Epithelial cell of proximal tubule (primary cell): ENCODE results near the gene DEPDC5. TPM values are rescaled to one million over a fixed set of nuclear protein-coding genes. Genes with fewer than 3 reads are reported as not detected.

Experiments used
- DNase-seq: peaks from one replicate; pipeline ENCODE4 v3.0.0-alpha.2; 2011; ENCODE audit warnings: low read depth
- H3K4me3 ChIP-seq: 2 replicates; pipeline ENCODE4 v1.5.1; 2011; ENCODE audit warnings: low read depth, mild to moderate bottlenecking, low read length
- CTCF ChIP-seq: conservative IDR thresholded peaks from 2 replicates; pipeline ENCODE4 v1.5.1; 2012; ENCODE audit warnings: low read depth, mild to moderate bottlenecking, low read length
- total RNA-seq: library from RNA; depleted of rRNA; stranded (reverse); fragments of >200 nt; gene quantifications from 2 replicates; pipeline ENCODE4 v1.2.3, GENCODE V29; 2015

DEPDC5 gene
- total RNA-seq, 1 donor from 2014 or later, result 5.4 TPM

- no peak overlapping the region for H3K4me3 ChIP-seq
- TF ChIP-seq CTCF, result no peak
- DNase-seq, result no peak
These were observed 115.9 kb downstream of the DEPDC5 start for GRCh38 chr22:31869739-31870138.

- no peak for DNase-seq
- no peak for TF ChIP-seq CTCF
- no peak overlapping the region for H3K4me3 ChIP-seq
These were observed 117.1 kb downstream of the DEPDC5 start for GRCh38 chr22:31870890-31871289.

- TF ChIP-seq CTCF, result no peak
- DNase-seq, result no peak
- H3K4me3 ChIP-seq, result no peak overlapping the region
These were observed 117.7 kb downstream of the DEPDC5 start for GRCh38 chr22:31871480-31871879.

GRCh38 chr22:31872209-31872608 lies 118.4 kb downstream of the DEPDC5 start:
- no peak for DNase-seq
- no peak overlapping the region for H3K4me3 ChIP-seq
- peak; percentile 31 for TF ChIP-seq CTCF

- H3K4me3 ChIP-seq, result no peak overlapping the region
- no peak for DNase-seq
- TF ChIP-seq CTCF, result no peak
These were observed 121.0 kb downstream of the DEPDC5 start for GRCh38 chr22:31874821-31875220.

- DNase-seq, result no peak
- no peak overlapping the region for H3K4me3 ChIP-seq
- TF ChIP-seq CTCF, result no peak
These were observed 122.5 kb downstream of the DEPDC5 start for GRCh38 chr22:31876156-31876920.

- TF ChIP-seq CTCF, result no peak
- DNase-seq, result no peak
- H3K4me3 ChIP-seq, result no peak overlapping the region
These were observed 125.8 kb downstream of the DEPDC5 start for GRCh38 chr22:31879585-31879984.
